CD8-positive, alpha-beta memory T cell (primary cell): ENCODE data around the gene TEKT5. TPM values are rescaled to one million over a fixed set of nuclear protein-coding genes. Genes with fewer than 3 reads are reported as not detected.
"Not testable (repeated sequence)": the region's sequence is repeated elsewhere in the genome, so short reads cannot be mapped to it uniquely, and the experiment has no call there.

Experiments used
- CTCF ChIA-PET: fragments of 350-600 bp; sonication (Branson Sonifier 250); formaldehyde crosslinking; loops from one replicate; lab custom pipeline; 2021; ENCODE audit warnings: antibody characterized with exemption; lab: Charles Lee
- POLR2A ChIA-PET: fragments of 350-600 bp; sonication (Branson Sonifier 250); formaldehyde crosslinking; loops from one replicate; lab custom pipeline; 2021; ENCODE audit warnings: antibody characterized with exemption; lab: Charles Lee
- DNase-seq, 5 donors: peaks; one replicate each; pipeline versions ENCODE4 v3.0.0 to v3.0.0-alpha.2; 2020 to 2022; ENCODE audit warnings: mixed read lengths in 1 of 5
- H3K27ac ChIP-seq: one replicate; pipeline ENCODE4 v1.7.0; 2013; ENCODE audit warnings: low read depth, mild to moderate bottlenecking, low read length, moderate library complexity
- H3K27me3 ChIP-seq: 2 replicates; pipeline ENCODE4 v1.7.0; 2013; ENCODE audit warnings: low read length, mild to moderate bottlenecking; ENCODE audit not compliant: insufficient read depth, poor library complexity, severe bottlenecking
- H3K36me3 ChIP-seq: 2 replicates; pipeline ENCODE4 v1.7.0; 2013; ENCODE audit warnings: mild to moderate bottlenecking, low read length, moderate library complexity; ENCODE audit not compliant: insufficient read depth
- H3K4me1 ChIP-seq: 2 replicates; pipeline ENCODE4 v1.7.0; 2013; ENCODE audit warnings: mild to moderate bottlenecking, low read length, moderate library complexity; ENCODE audit not compliant: insufficient read depth
- H3K4me3 ChIP-seq: 2 replicates; pipeline ENCODE4 v1.7.0; 2013; ENCODE audit warnings: mild to moderate bottlenecking, low read length
- H3K9me3 ChIP-seq: 2 replicates; pipeline ENCODE4 v1.7.0; 2013; ENCODE audit warnings: mild to moderate bottlenecking, low read length
- H3K27ac Mint-ChIP-seq, 8 donors: one replicate each; pipeline ENCODE4 v1.8.0; 2020 to 2021; ENCODE audit warnings: mixed read lengths in 8 of 8, mild to moderate bottlenecking in 6 of 8, inconsistent platforms in 3 of 8, moderate library complexity in 3 of 8
- H3K27me3 Mint-ChIP-seq, 2 donors: one replicate each; pipeline ENCODE4 v1.8.0; 2020 to 2021; ENCODE audit warnings: mixed read lengths in 2 of 2, mild to moderate bottlenecking in 1 of 2, moderate library complexity in 1 of 2
- H3K36me3 Mint-ChIP-seq, 3 donors: one replicate each; pipeline ENCODE4 v1.8.0; 2020 to 2021; ENCODE audit warnings: mixed read lengths in 3 of 3, inconsistent platforms in 1 of 3, mild to moderate bottlenecking in 1 of 3
- H3K4me1 Mint-ChIP-seq, 3 donors: one replicate each; pipeline ENCODE4 v1.8.0; 2020 to 2021; ENCODE audit warnings: mixed read lengths in 3 of 3, inconsistent platforms in 1 of 3, mild to moderate bottlenecking in 1 of 3
- H3K4me3 Mint-ChIP-seq, 7 donors: one replicate each; pipeline ENCODE4 v1.8.0; 2020 to 2021; ENCODE audit warnings: mixed read lengths in 7 of 7, mild to moderate bottlenecking in 6 of 7, moderate library complexity in 4 of 7, inconsistent platforms in 2 of 7
- H3K9me3 Mint-ChIP-seq, 5 donors: one replicate each; pipeline ENCODE4 v1.8.0; 2020 to 2022; ENCODE audit warnings: mixed read lengths in 5 of 5, mild to moderate bottlenecking in 3 of 5, moderate library complexity in 2 of 5, inconsistent platforms in 1 of 5
- polyA plus RNA-seq: library from polyadenylated mRNA; unstranded; fragments of 300-500 nt; fragmentation: Illumina TruSeq; gene quantifications from one replicate; pipeline ENCODE4 v1.2.3, GENCODE V29; 2021
- total RNA-seq, 2 experiments: library from RNA; stranded (reverse); gene quantifications; one replicate each; pipeline ENCODE4 v1.2.3, GENCODE V29; 2021

Gene TEKT5
- total and polyA plus RNA-seq, 3 experiments from 2014 or later = not detected

- H3K9me3 Mint-ChIP-seq = no peaks in the 10 kb centered on the region
- no peak overlapping the region for H3K27ac Mint-ChIP-seq
- Histone ChIP-seq H3K27me3 (no peaks in the 10 kb centered on the region), H3K9me3 (no peaks in the 10 kb centered on the region), H3K4me3 (no peak overlapping the region), H3K36me3 (no peaks in the 10 kb centered on the region), H3K4me1 (no peaks in the 10 kb centered on the region), H3K27ac (no peak overlapping the region)
- H3K36me3 Mint-ChIP-seq = no peaks in the 10 kb centered on the region
- no peak for DNase-seq
- peak overlapping the region in 1 of 7 donors; percentile 6 for H3K4me3 Mint-ChIP-seq
- ChIA-PET POLR2A (no interaction called here), CTCF (no interaction called here)
- no peaks in the 10 kb centered on the region for H3K4me1 Mint-ChIP-seq
- H3K27me3 Mint-ChIP-seq = peaks cover 11 to 13% of the 10 kb centered on the region in 2 donors
Measured at GRCh38 chr16:10682604-10683003, 12.1 kb downstream of the TEKT5 start.

GRCh38 chr16:10681310-10682308, 13.1 kb downstream of the TEKT5 start:
- Mint-ChIP-seq H3K4me1 (no peaks in the 10 kb centered on the region), H3K36me3 (no peaks in the 10 kb centered on the region), H3K27me3 (peaks cover 13 to 17% of the 10 kb centered on the region in 2 donors), H3K4me3 (no peak overlapping the region), H3K9me3 (peaks cover 0 to 1% (median 0%) of the 10 kb centered on the region in 5 donors), H3K27ac (no peak overlapping the region)
- no peak overlapping the region for H3K4me3 ChIP-seq
- no peaks in the 10 kb centered on the region for H3K4me1 ChIP-seq
- DNase-seq = no peak
- H3K36me3 ChIP-seq = no peaks in the 10 kb centered on the region
- CTCF ChIA-PET = no interaction called here
- H3K27me3 ChIP-seq = no peaks in the 10 kb centered on the region
- POLR2A ChIA-PET = no interaction called here
- H3K9me3 ChIP-seq = no peaks in the 10 kb centered on the region
- no peak overlapping the region for H3K27ac ChIP-seq

GRCh38 chr16:10679921-10680320, 14.8 kb downstream of the TEKT5 start:
- Mint-ChIP-seq H3K4me1 (no peaks in the 10 kb centered on the region), H3K4me3 (no peak overlapping the region), H3K27ac (no peak overlapping the region), H3K36me3 (no peaks in the 10 kb centered on the region), H3K27me3 (peaks cover 6 to 10% of the 10 kb centered on the region in 2 donors), H3K9me3 (peaks cover 0 to 1% (median 0%) of the 10 kb centered on the region in 5 donors)
- Histone ChIP-seq H3K27me3 (no peaks in the 10 kb centered on the region), H3K4me1 (no peaks in the 10 kb centered on the region), H3K9me3 (no peaks in the 10 kb centered on the region), H3K4me3 (no peak overlapping the region), H3K36me3 (no peaks in the 10 kb centered on the region), H3K27ac (no peak overlapping the region)
- ChIA-PET POLR2A (no interaction called here), CTCF (no interaction called here)
- DNase-seq = no peak

- H3K9me3 Mint-ChIP-seq, CTCF ChIA-PET: not testable (repeated sequence)
Measured at GRCh38 chr16:10679441-10679840, 15.3 kb downstream of the TEKT5 start.

GRCh38 chr16:10678655-10679054, 16.1 kb downstream of the TEKT5 start:
- Mint-ChIP-seq H3K36me3 (no peaks in the 10 kb centered on the region), H3K27ac (peak overlapping the region in 2 of 8 donors; percentile 8 to 43), H3K4me3 (no peak overlapping the region), H3K9me3 (peaks cover 0 to 1% (median 0%) of the 10 kb centered on the region in 5 donors), H3K4me1 (no peaks in the 10 kb centered on the region), H3K27me3 (peaks cover 9 to 10% of the 10 kb centered on the region in 2 donors)
- ChIA-PET CTCF (no interaction called here), POLR2A (no interaction called here)
- Histone ChIP-seq H3K27ac (no peak overlapping the region), H3K4me3 (no peak overlapping the region), H3K9me3 (no peaks in the 10 kb centered on the region), H3K27me3 (no peaks in the 10 kb centered on the region), H3K36me3 (no peaks in the 10 kb centered on the region), H3K4me1 (no peaks in the 10 kb centered on the region)
- DNase-seq = no peak

More at GRCh38 chr16:10679441-10679840, 15.3 kb downstream of the TEKT5 start:
- H3K27me3 ChIP-seq, H3K4me1 ChIP-seq, DNase-seq, H3K27me3 Mint-ChIP-seq, H3K4me1 Mint-ChIP-seq, H3K4me3 ChIP-seq, H3K27ac ChIP-seq, H3K36me3 ChIP-seq, POLR2A ChIA-PET, H3K27ac Mint-ChIP-seq, H3K36me3 Mint-ChIP-seq, H3K9me3 ChIP-seq, H3K4me3 Mint-ChIP-seq: not testable (repeated sequence)

- DNase-seq = no peak
- H3K27ac Mint-ChIP-seq = no peak overlapping the region
- no peak overlapping the region for H3K4me3 ChIP-seq
- no peaks in the 10 kb centered on the region for H3K36me3 ChIP-seq
- no peak overlapping the region for H3K27ac ChIP-seq
- H3K27me3 ChIP-seq = no peaks in the 10 kb centered on the region
- ChIA-PET CTCF (no interaction called here), POLR2A (no interaction called here)
- no peaks in the 10 kb centered on the region for H3K36me3 Mint-ChIP-seq
- H3K27me3 Mint-ChIP-seq = peaks cover 7 to 10% of the 10 kb centered on the region in 2 donors
- H3K4me1 Mint-ChIP-seq = no peaks in the 10 kb centered on the region
- H3K9me3 Mint-ChIP-seq = peaks cover 0 to 1% (median 0%) of the 10 kb centered on the region in 5 donors
- H3K9me3 ChIP-seq = no peaks in the 10 kb centered on the region
- H3K4me3 Mint-ChIP-seq = no peak overlapping the region
- H3K4me1 ChIP-seq = no peaks in the 10 kb centered on the region
Measured at GRCh38 chr16:10676284-10676683, 18.4 kb downstream of the TEKT5 start.

- no peaks in the 10 kb centered on the region for H3K4me1 ChIP-seq
- no peak overlapping the region for H3K27ac Mint-ChIP-seq
- POLR2A ChIA-PET = no interaction called here
Measured at GRCh38 chr16:10675861-10676260, 18.9 kb downstream of the TEKT5 start.

GRCh38 chr16:10675216-10675615, 19.5 kb downstream of the TEKT5 start:
- no peaks in the 10 kb centered on the region for H3K4me1 ChIP-seq
- no peak for DNase-seq
- no peak overlapping the region for H3K4me3 Mint-ChIP-seq
- no peaks in the 10 kb centered on the region for H3K36me3 Mint-ChIP-seq
- H3K9me3 Mint-ChIP-seq = peaks cover 0 to 1% (median 0%) of the 10 kb centered on the region in 5 donors
- H3K9me3 ChIP-seq = no peaks in the 10 kb centered on the region
- H3K27me3 Mint-ChIP-seq = peaks cover 5 to 10% of the 10 kb centered on the region in 2 donors
- H3K27ac ChIP-seq = no peak overlapping the region
- POLR2A ChIA-PET = no interaction called here
- H3K4me3 ChIP-seq = no peak overlapping the region
- no peaks in the 10 kb centered on the region for H3K36me3 ChIP-seq
- CTCF ChIA-PET = no interaction called here
- no peak overlapping the region for H3K27ac Mint-ChIP-seq
- H3K4me1 Mint-ChIP-seq = no peaks in the 10 kb centered on the region
- H3K27me3 ChIP-seq = no peaks in the 10 kb centered on the region

More at GRCh38 chr16:10675861-10676260, 18.9 kb downstream of the TEKT5 start:
- Mint-ChIP-seq H3K4me1 (no peaks in the 10 kb centered on the region), H3K36me3 (no peaks in the 10 kb centered on the region), H3K4me3 (no peak overlapping the region), H3K27me3 (peaks cover 5 to 10% of the 10 kb centered on the region in 2 donors), H3K9me3 (peaks cover 0 to 1% (median 0%) of the 10 kb centered on the region in 5 donors)
- H3K27ac ChIP-seq = no peak overlapping the region
- H3K9me3 ChIP-seq = no peaks in the 10 kb centered on the region
- H3K36me3 ChIP-seq = no peaks in the 10 kb centered on the region
- H3K27me3 ChIP-seq = no peaks in the 10 kb centered on the region
- no peak overlapping the region for H3K4me3 ChIP-seq
- no peak for DNase-seq
- CTCF ChIA-PET = no interaction called here
